HG03095 (cell line): Measurements from ENCODE around the gene CYP2S1.
"Not testable (repeated sequence)": the region's sequence is repeated elsewhere in the genome, so short reads cannot be mapped to it uniquely, and the experiment has no call there.

Experiments
- ATAC-seq: cut with Tn5 transposase; IDR thresholded peaks from one replicate; pipeline ENCODE4 v1.9.1; 2021; ENCODE audit warnings: moderate library complexity; ENCODE audit not compliant: unreplicated experiment

The CYP2S1 gene

GRCh38 chr19:41225238-41226052 lies 32.4 kb downstream of the CYP2S1 start:
- no peak for ATAC-seq

DNA sequence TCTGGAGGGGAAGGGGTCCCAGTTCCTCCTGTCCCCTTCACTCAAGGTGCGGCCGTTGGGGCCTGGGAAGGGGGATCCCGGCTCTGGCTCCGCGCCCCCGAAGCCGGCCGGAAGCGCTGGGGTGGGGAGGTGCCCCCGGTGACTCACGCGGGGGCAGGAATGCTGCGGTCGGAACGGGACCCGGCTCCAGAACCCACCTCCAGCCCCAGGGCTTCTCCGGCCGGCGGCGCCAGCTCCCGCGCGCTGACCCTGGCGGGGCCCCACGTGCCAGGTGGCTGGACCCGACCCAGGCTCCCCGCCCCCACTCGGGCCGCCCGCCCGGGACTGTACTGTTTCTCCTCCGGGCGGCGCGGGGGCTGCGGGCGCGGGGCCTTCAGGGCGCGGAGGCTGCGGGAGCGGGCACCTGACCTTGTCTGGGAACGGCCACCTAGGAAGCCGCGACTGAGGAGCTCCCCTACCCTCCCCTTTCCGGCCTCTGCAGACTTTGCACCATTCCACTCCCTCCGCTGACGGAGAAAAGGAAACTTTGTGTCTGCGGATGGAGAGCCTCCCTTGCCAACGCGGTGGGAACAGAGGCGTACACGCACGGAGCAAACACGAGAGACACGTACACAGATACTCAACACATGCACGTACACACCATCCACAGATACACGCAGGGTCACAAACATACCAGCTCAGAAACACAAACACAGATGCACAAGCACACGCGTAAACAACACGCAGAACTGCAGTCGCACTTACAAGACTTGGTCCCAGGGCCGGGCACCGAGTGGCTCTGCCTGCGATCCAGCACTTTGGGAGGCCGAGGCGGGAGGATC lies 33.2 kb downstream of the CYP2S1 start:
- ATAC-seq = no peak

DNA sequence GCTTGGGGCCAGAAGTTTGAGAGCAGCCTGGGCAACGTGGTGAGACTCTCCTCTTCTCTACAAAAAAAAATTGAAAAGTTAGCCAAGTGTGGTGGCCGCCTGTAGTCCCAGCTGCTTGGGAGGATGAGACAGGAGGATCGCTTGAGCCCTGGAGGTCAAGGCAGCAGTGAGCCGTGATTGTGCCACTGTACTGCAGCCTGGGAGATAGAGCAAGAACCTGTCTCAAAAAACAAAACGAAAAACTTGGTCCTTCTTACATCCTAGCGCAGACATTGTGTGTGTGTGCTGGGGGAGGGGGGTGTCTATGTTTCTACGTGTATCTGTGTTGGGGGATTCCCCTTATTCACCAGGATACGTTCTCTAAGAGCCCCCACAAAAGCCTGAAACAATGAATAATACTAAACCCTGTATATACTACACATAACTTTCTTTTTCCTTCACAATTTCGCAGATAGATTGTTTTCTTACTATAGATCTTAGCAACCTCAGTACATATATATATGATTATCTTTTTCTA lies 33.9 kb downstream of the CYP2S1 start:
- no peak for ATAC-seq

DNA sequence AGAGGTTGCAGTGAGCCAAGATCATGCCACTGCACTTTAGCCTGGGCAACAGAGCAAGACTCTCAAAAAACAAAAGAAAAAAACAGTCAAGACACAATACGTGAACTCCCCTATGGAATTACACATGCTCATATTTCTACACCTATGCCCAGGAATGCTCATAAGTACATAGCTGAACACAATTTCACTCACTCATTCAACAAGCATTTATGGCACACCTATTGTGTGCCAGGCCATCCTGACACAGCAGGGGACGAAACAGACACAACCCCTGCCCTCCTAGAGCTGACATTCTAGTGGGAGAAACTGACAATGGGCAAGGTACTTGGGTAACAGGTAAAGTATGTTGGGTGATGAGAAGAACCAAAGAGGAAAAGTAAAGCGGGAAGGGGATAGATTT lies 35.5 kb downstream of the CYP2S1 start:
- ATAC-seq = no peak

DNA sequence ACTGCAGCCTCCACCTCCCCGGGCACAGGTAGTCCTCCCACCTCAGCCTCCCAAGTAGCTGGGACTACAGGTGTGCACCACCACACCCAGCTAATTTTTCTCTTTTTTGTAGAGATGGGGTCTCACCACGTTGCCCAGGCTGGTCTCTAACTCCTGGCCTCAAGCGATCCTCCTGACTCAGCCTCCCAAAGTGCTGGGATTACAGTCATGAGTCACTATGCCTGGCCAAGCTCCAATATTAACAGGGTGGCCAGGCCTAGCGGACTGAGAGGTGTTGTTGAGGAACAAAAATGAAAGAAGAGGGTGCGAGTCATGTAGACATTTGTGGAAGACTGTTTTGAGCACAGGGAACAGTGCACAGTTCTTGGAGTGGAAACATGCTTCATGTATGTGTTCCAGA lies 36.3 kb downstream of the CYP2S1 start:
- not testable (repeated sequence) for ATAC-seq

DNA sequence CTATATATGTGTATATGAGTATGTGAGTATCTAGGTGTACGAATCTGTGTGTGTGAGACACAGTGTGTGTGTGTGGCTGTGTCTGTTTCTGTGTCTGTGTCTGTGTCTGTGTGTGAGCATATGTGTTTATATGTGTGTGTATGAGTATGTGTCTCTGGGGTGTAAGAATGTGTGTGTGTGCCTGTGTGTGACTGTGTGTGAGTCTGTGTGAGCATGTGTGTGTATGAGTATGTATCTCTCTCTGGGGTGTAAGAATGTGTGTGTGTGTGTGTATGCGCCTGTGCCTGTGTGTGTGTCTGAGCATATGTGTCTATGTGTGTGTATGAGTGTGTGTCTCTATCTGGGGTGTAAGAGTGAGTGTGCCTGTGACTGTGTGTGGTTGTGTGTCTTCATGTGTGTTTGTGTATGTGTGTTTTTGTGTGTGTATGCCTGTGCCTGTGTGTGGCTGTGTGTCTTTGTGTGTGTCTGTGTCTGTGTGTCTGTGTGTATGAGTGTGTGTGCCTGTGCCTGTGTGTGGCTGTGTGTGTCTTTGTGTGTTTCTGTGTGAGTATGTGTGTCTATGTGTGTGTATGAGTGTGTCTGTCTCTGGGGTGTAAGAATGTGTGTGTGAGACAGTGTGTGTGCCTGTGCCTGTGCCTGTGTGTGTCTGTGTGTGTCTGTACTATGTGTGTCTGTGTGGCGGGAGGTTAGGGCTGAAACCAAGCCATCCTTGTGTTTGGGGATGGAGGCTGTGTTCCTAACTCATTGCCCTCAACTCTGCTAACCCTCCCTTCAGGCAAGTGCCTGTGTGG lies 37.2 kb downstream of the CYP2S1 start:
- no peak for ATAC-seq

DNA sequence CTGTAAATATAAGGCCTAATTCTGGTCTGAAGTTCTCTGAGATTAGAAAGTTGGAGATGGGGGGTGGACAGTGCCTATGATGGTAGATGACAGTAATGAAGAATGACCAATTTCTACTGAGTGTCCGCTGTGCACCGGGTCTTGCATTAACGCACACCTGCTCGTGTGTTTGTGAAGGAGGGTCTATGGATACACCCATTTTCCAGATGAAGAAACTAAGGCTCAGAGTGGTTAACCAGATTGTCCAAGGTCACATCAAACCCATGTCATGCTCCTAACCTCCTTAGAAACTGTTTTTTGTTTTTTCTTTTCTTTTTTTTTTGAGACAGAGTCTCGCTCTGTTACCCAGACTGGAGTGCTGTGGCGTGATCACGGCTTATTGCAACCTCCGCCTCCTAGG lies 39.7 kb downstream of the CYP2S1 start:
- no peak for ATAC-seq

DNA sequence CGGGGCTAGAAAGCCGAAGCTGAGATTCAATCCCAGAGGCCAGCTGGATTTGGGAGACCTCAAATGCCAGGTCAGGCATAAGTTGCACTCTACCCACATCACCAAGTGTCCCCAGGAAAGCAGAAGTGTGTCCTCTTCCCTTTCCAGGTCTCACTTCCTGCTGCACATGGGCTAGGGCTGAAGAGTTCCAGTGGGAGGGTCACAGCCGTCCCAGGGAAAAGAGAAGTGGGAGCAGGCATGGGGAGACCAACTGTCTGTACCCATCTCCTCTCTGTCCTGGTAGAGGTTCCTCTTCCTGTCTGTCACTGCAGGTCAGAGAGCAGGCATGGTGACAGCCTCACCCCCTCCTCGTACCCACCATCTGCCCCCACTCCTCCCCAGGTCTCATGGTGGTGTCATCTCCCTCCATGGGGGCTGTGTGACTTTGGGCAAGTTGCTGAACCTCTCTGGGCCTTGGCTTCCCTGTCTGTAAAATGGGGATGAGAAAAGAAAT lies 40.8 kb downstream of the CYP2S1 start:
- ATAC-seq = no peak

DNA sequence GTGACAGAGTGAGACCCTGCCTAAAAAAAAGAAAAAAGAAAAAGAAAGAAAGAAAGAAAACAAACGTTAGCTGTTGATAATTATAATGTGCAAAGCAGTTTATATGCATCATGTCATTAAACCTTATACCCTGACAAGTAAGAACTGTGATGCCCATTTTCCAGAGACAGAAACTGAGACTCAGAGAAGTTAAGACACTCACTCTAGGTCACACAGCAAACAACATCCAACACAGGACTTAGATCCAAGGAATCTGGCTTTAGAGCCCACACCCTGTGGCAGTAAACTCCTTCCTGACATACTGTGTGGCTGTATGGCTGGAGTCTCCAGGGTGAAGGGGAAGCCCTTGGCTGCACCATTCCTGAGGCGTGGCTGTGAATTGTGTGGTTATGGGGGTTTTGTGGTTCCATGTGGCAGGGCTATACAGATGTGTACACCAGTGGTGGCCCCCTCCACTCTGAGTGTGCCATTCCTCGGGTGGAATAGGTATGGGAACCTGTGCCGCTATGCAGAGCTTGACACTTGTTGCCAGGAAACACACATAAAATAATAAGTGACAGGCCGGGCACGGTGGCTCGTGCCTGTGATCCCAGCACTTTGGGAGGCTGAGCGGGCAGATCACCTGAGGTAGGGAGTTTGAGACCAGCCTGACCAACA lies 41.6 kb downstream of the CYP2S1 start:
- ATAC-seq = no peak

DNA sequence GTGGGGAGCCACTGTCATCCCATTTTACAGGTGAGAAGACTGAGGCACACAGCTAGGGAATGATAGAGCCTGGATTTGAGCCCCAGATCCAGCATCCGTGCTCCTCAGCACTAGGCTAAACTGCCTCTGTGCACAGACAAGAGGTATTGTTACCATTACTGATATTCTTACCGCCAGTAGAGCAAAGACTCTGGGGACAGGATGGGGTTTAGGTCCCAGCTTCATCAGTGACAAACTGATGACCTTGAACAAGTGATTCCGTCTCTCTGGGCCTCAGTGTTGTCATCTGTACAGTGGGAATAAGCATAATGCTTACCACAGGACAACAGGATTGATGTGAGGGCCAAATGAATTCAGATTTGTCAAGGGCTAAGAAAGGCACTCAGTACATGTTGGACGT lies 42.5 kb downstream of the CYP2S1 start:
- no peak for ATAC-seq

DNA sequence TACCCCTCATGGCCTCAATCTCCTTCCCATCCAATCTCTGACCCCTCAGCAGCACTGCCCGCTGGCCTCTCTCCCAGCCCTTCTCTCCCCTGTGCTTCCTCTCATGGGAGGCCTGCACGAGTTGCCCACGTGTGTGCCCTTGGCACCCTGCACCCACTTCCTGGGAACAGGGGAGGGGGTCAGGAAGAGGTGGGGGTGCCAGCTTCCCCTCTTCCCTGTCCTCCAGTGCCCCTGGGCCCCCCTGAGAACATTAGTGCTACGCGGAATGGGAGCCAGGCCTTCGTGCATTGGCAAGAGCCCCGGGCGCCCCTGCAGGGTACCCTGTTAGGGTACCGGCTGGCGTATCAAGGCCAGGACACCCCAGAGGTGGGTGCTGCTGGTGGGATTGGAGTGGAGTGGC lies 45.2 kb downstream of the CYP2S1 start:
- no peak for ATAC-seq

DNA sequence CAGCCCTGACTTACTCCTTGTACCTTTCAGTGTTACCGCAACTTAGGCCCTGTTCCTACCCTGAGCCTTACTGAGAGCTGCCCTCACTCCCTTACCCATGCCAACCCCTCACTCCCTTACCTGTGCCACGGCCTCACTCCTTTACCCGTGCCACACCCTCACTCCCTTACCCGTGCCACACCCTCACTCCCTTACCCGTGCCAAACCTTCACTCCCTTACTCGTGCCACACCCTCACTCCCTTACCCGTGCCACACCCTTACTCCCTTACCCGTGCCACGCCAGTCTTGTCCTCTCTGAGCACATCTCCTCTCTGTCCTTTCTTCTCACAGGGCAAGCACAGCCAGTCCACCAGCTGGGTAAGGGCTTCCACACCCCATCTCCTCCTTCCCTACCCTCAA lies 46.3 kb downstream of the CYP2S1 start:
- ATAC-seq = no peak

DNA sequence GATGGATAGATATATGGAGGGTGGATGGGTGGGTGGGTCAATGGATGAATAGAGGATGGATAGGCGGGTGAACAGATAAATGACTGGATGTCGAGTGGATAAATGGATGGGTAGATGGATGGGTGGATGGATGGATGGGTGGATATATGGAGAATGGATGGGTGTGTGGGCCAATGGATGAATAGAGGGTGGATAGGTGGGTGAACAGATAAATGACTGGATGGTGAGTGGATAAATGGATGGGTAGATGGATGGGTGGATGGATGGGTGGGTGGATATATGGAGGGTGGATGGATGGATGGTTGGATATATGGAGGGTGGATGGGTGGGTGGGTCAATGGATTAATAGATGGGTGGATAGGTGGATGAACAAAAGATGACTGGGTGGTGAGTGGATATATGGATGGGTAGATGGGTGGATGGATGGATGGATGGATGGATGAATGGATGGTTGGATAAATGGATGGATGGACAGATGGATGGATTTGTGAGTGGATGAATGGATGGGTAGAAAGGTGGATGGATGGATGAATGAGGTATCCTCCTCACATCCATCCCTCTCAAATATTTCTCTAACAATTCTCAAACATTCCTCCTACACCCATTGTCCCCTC lies 47.0 kb downstream of the CYP2S1 start:
- no peak for ATAC-seq

DNA sequence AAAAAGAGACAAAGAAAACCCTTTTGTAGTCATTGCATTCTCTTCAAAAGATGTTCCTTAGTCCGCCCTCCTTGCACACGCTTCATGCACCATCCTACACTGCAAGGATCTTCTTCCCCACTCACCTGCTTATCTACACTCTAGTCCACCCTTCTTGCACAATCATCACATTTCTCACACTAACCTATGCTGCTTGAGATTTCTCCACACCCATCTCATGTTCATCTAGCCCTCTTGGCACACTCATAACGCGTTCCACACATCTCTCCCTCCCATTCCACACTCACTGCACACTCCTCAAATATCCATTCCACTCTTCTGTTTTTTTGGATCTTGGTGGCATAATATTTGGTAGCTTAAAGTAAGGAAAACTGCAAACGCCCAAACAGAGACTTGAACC lies 48.8 kb downstream of the CYP2S1 start:
- ATAC-seq = no peak

- no peak for ATAC-seq
Observed at GRCh38 chr19:41244117-41244516, 51.1 kb downstream of the CYP2S1 start.

- no peak for ATAC-seq
Observed at GRCh38 chr19:41245843-41246242, 52.8 kb downstream of the CYP2S1 start.

GRCh38 chr19:41248895-41249294 lies 55.9 kb downstream of the CYP2S1 start:
- no peak for ATAC-seq

DNA sequence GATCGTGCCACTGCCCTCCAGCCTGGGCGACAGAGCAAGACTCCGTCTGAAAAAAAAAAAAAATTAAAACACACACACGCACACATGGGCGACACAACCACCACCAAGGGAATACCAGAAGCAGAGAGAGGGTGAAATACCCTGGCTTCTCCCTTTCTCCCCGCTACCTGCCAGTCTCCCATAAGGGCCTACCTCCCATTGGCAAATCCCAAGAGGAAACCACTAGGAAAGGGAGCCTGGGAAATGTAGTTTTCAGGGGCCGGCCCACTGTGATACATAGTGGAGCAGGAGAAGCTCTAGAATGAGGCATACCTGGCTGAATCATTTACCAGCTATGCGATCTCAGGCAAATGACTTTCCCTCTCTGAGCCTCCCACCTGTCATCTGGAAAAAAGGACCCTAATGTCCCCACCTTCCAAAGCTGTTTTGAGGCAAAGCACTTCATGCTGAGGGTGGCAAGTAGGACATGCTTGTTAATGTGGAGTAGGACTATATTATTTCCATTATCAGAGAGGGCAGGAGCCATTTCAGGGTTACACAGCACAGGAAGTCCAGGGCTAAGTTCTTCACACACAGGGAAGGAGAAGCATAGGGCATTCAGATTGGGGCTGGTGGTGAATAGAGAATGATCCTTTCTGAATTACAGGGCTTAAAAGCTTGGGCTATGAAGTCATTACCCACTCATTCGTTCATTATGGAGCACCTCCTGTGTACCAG lies 56.8 kb downstream of the CYP2S1 start:
- no peak for ATAC-seq

DNA sequence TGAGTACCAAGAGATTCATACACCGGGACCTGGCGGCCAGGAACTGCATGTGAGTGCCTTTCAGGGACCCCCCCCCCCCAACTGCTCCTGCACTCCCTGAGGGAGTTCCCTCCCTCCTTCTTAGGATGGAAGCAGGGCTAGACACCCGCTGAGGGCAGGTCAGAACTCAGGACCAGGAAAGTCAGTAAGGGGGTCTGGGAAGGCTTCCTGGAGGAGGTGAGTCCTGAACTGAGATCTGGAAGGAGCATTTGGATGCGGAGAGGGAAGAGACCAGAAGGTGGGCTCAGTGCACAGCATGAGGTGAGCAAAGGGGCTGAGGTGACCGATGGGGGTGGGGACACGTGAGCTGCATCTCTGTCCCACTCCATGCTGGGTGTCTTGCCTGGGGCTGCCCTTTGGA lies 60.6 kb downstream of the CYP2S1 start:
- no peak for ATAC-seq

- ATAC-seq = no peak
Observed at GRCh38 chr19:41255171-41255570, 62.2 kb downstream of the CYP2S1 start.
